GM19238 (cell line): ENCODE measurements around the gene RAPGEF5.

Experiments used
- DNase-seq: peaks from one replicate; pipeline ENCODE4 v3.0.0; 2011; ENCODE audit warnings: low spot score; ENCODE audit not compliant: insufficient read length

RAPGEF5 gene

DNA sequence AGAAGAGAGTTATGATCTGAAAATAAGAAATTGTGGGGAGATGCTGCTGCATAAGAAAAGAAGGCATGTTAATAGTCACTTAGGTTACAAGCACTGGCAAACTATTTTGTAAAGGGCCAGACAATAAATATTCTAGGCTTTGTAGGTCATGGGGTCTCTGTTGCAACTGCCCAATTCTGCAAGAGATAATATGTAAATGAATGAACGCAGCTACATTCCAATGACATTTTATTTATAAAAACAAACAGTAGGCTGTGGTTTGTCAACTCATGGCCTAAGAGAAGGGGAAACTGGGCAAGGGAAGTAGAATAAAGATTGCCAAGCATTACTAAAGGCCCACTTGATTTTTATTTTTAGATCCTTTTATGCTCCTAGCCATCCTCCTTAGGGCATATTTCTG is 133.1 kb downstream of the RAPGEF5 start:
- DNase-seq = no peak

DNA sequence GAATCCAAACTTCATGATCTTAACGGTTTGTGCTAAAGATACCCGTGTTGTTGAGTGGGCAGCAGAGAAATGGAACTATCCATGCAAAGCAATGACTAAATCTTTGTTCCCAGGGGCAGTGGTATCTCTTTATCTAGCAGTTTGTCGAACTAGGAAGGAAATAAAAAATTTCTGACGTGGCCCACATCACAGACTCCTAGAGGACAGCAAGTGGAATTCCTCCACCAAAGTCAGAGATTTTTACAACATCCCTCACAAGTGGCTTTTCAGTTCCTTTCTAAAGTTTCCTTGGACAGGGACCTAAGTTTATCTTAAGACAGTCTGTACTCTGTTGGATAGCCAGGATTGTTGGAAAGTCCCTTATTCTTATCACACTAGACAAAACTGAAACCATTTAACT is 136.0 kb downstream of the RAPGEF5 start:
- no peak for DNase-seq

- no peak for DNase-seq
Measured at GRCh38 chr7:22219739-22220493, 137.0 kb downstream of the RAPGEF5 start.

GRCh38 chr7:22219036-22219435 is 137.9 kb downstream of the RAPGEF5 start:
- no peak for DNase-seq

GRCh38 chr7:22216832-22217475 is 140.0 kb downstream of the RAPGEF5 start:
- DNase-seq = no peak

DNA sequence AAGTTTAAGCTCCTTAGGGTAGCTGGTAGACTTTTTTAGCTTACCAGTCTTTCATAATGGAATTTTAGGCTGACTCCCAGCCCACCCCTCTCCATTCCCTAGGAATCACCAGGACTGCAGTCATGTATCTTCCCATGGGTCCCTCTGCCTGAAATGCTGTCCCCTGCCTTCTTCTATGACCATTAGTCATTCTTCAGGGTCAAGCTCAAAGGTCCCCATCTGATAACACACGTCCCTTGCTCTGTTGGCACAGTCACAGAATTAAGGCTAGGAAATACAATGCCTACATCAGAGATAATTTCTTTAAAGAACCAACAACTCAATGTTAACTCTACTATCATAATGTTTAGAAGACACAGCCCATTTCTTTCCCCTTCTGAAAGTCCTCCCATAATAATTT is 140.6 kb downstream of the RAPGEF5 start:
- DNase-seq = no peak

- no peak for DNase-seq
Measured at GRCh38 chr7:22214000-22214399, 143.0 kb downstream of the RAPGEF5 start.

- DNase-seq = no peak
Measured at GRCh38 chr7:22213081-22213480, 143.9 kb downstream of the RAPGEF5 start.

GRCh38 chr7:22210967-22211366 is 146.0 kb downstream of the RAPGEF5 start:
- no peak for DNase-seq

DNA sequence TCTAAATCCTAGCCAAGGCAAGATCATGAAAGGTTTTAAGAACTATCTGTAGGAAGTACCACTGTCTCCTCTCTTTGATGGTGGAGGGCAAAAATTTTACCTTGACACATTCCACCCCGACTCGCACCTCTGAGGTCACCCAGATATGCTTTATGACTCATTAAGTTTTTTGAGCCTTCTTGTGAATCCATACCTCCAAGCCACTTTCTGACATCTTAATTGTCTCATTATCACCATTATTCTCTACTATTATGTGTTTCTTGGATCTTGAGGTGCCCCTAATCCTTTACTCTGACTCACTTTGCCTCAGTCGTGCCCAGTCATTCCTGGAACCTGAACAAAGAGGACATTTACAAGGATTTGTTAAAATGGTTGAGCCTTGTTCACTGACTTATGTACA is 146.6 kb downstream of the RAPGEF5 start:
- no peak for DNase-seq

DNA sequence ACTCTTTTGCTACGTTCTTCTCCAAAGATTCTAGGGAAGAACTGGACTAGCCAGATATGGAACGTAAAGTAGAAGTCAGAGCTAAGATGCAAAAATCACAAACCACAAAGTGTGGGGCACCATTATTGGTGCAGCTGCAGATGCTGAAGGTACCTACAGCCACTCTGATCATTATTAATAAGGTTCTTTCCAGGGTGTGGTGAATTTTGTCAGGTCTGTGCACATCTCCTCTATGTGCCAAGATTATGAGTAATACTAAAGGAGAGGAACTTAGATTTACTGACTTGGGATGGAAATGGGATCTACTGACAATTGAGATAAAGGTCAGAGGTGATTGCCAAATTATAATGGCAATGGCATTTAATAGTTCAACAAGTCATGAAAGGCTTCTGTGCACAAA is 148.2 kb downstream of the RAPGEF5 start:
- DNase-seq = no peak

- DNase-seq = no peak
Measured at GRCh38 chr7:22207724-22208225, 149.2 kb downstream of the RAPGEF5 start.

GRCh38 chr7:22205631-22206030 is 151.3 kb downstream of the RAPGEF5 start:
- no peak for DNase-seq

DNA sequence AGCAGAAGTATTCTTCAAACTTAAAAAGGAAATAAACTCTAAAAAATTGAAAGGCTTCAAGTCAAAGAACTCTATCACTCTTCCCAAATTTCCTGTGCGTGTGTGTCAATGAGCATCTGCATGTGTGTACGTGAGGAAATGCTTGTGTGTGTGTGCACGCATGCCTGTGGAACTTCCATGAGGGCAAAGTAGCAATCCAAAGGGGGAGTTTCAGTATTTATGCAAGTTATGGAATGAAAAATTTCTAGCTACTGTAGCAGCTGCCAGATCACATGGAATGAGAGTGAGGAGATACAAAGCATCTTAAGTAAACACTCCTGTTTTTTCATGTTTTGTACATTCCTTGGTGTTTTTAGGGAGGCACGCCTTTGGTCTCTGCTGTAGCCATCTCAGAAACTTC is 152.6 kb downstream of the RAPGEF5 start:
- DNase-seq = no peak

DNA sequence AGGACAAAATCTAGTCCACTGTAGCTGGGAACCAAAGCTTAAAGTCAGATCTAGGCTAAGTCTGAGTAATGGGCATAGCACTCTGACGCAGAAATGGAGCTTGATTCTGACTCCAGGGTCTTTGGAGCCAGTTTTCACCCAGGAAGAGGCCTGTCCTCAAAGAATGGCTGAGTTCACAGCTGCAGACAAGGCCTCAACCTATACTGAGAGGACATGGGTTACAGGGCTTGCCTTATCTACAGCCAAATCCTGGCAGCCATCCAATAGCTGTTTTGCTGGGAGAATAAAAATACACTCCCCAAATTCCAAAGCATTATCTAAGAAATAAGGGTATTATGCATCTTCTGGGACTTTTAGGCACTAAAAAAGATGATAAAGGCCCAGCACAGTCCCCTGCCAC is 154.8 kb downstream of the RAPGEF5 start:
- DNase-seq = no peak

DNA sequence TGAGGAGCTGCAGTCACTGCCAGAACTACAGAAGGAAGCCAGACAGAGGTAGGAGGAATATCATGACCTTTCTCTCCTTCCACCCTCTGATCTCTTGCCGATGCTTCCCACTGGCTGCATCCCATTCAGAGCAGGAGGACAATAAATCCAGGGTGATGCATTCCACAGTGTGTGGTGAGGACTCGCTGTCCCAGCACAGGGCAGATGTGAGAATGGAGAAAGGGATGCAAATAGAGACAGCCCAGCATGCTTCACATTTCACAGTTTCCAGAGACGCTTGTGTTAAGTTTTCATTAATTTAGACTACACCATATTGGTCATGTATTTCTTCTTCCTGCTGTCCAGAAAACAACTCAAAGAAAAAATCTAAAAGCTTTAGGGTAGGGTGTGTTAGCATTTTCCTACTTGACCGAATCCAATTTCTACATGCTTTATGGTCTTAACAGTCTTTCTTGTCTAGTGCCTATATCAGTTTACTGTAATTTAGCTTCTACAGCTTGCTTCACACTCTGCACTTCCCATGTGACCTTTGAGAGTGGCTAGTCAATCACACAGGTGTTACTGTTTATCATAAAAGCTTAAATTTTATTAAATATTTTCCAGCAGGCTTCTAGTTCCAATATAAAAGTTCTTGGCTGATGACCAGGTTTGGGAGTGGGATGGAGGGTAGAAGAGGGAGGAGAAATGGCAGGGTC is 155.6 kb downstream of the RAPGEF5 start:
- no peak for DNase-seq

GRCh38 chr7:22200777-22201176 is 156.2 kb downstream of the RAPGEF5 start:
- DNase-seq = no peak

GRCh38 chr7:22200238-22200637 is 156.7 kb downstream of the RAPGEF5 start:
- DNase-seq = no peak

GRCh38 chr7:22197376-22197775 is 159.6 kb downstream of the RAPGEF5 start:
- DNase-seq = no peak

- no peak for DNase-seq
Measured at GRCh38 chr7:22196429-22196828, 160.5 kb downstream of the RAPGEF5 start.

- no peak for DNase-seq
Measured at GRCh38 chr7:22195397-22196172, 161.4 kb downstream of the RAPGEF5 start.
